Measurements from ENCODE around the gene LDAF1. TPM values are rescaled to one million over a fixed set of nuclear protein-coding genes. Genes with fewer than 3 reads are reported as not detected.
"Not testable (repeated sequence)": the region's sequence is repeated elsewhere in the genome, so short reads cannot be mapped to it uniquely, and the experiment has no call there.

LDAF1 gene
- polyA plus RNA-seq, 1 experiment, result 31.1 TPM

- CTCF ChIA-PET, result interaction anchor here (1.1 to 2.6 kb wide), 4 partner anchors 8 to 131 kb away, joined by 3 to 10 read pairs (median 4); no protein-coding TSS in a partner anchor
These were observed 10.9 kb downstream of the LDAF1 start for GRCh38 chr16:21169249-21169981.

GRCh38 chr16:21170116-21170515 lies 11.6 kb downstream of the LDAF1 start:
- POLR2A ChIA-PET; H3K36me3 ChIP-seq (ENCODE audit: control insufficient read depth, insufficient read depth, low read length); H3K4me3 ChIP-seq (ENCODE audit: low read depth, low read length); H3K27me3 ChIP-seq (ENCODE audit: control insufficient read depth, insufficient read depth, low read length); DNase-seq (ENCODE audit: low read depth): not testable (repeated sequence)
- CTCF ChIA-PET, result interaction anchor here (2.6 kb wide), 1 partner anchor 18 kb away, joined by 10 read pairs; no protein-coding TSS in a partner anchor

More at GRCh38 chr16:21169249-21169981, 10.9 kb downstream of the LDAF1 start:
- H3K36me3 ChIP-seq (ENCODE audit: control insufficient read depth, insufficient read depth, low read length), result peaks cover 8% of the 10 kb centered on the region
- no peak for DNase-seq (ENCODE audit: low read depth)
- POLR2A ChIA-PET, result no interaction called here
- H3K27me3 ChIP-seq (ENCODE audit: control insufficient read depth, insufficient read depth, low read length), result no peaks in the 10 kb centered on the region
- H3K4me3 ChIP-seq (ENCODE audit: low read depth, low read length), result no peak overlapping the region
- TF ChIP-seq CTCF (IDR thresholded peaks at IDR 0.05; ENCODE audit: insufficient read depth, low read depth, low read length), result no peak

GRCh38 chr16:21172650-21173049 lies 14.2 kb downstream of the LDAF1 start:
- H3K36me3 ChIP-seq (ENCODE audit: control insufficient read depth, insufficient read depth, low read length), result peaks cover 6% of the 10 kb centered on the region
- no peak overlapping the region for H3K4me3 ChIP-seq (ENCODE audit: low read depth, low read length)
- DNase-seq (ENCODE audit: low read depth), result no peak
- CTCF ChIA-PET, result interaction anchor here (0.6 to 1.7 kb wide), 3 partner anchors 10 to 118 kb away, joined by 3 to 7 read pairs (median 3); no protein-coding TSS in a partner anchor
- POLR2A ChIA-PET, result no interaction called here
- H3K27me3 ChIP-seq (ENCODE audit: control insufficient read depth, insufficient read depth, low read length), result no peaks in the 10 kb centered on the region
- TF ChIP-seq CTCF (IDR thresholded peaks at IDR 0.05; ENCODE audit: insufficient read depth, low read depth, low read length), result no peak

GRCh38 chr16:21175397-21175796 lies 16.9 kb downstream of the LDAF1 start:
- CTCF ChIA-PET, result interaction anchor here (0.6 to 4.0 kb wide), 2 partner anchors 14 to 59 kb away, joined by 4 to 30 read pairs; no protein-coding TSS in a partner anchor

GRCh38 chr16:21179126-21179982 lies 20.9 kb downstream of the LDAF1 start:
- CTCF ChIA-PET, result interaction anchor here (4.0 kb wide), 1 partner anchor 10 kb away, joined by 30 read pairs; no protein-coding TSS in a partner anchor
- H3K27me3 ChIP-seq (ENCODE audit: control insufficient read depth, insufficient read depth, low read length), result no peaks in the 10 kb centered on the region
- no peak for TF ChIP-seq CTCF (IDR thresholded peaks at IDR 0.05; ENCODE audit: insufficient read depth, low read depth, low read length)
- POLR2A ChIA-PET, result no interaction called here
- H3K36me3 ChIP-seq (ENCODE audit: control insufficient read depth, insufficient read depth, low read length), result peaks cover 2% of the 10 kb centered on the region; the same call in 1 of the 2 replicates
- no peak for DNase-seq (ENCODE audit: low read depth)
- H3K4me3 ChIP-seq (ENCODE audit: low read depth, low read length), result no peak overlapping the region

More at GRCh38 chr16:21175397-21175796, 16.9 kb downstream of the LDAF1 start:
- no peak for DNase-seq (ENCODE audit: low read depth)
- POLR2A ChIA-PET, result no interaction called here
- peaks cover 6% of the 10 kb centered on the region for H3K36me3 ChIP-seq (ENCODE audit: control insufficient read depth, insufficient read depth, low read length)
- no peaks in the 10 kb centered on the region for H3K27me3 ChIP-seq (ENCODE audit: control insufficient read depth, insufficient read depth, low read length)
- H3K4me3 ChIP-seq (ENCODE audit: low read depth, low read length), result no peak overlapping the region
- TF ChIP-seq CTCF (IDR thresholded peaks at IDR 0.05; ENCODE audit: insufficient read depth, low read depth, low read length), result no peak

All from BJ (cell line).